IPS-NIHi11 (cell line): ENCODE results near the gene HILPDA.
A peak's percentile ranks its signal among the peaks of the same experiment; 100 is the strongest.
"Not testable (repeated sequence)": the region's sequence is repeated elsewhere in the genome, so short reads cannot be mapped to it uniquely, and the experiment has no call there.

Experiments used
- DNase-seq: peaks from one replicate; pipeline ENCODE4 v3.0.0; 2012; ENCODE audit warnings: mixed read lengths, low spot score

HILPDA gene

GRCh38 chr7:128431754-128432153, 23.9 kb upstream of the HILPDA start:
- DNase-seq, result no peak

GRCh38 chr7:128434413-128435326, 21.0 kb upstream of the HILPDA start:
- no peak for DNase-seq

GRCh38 chr7:128435327-128435686, 20.4 kb upstream of the HILPDA start:
- DNase-seq, result no peak

GRCh38 chr7:128437426-128438332, 18.0 kb upstream of the HILPDA start:
- DNase-seq, result no peak

- no peak for DNase-seq
These were observed 13.3 kb upstream of the HILPDA start for GRCh38 chr7:128442356-128442755.

- DNase-seq, result no peak
These were observed 11.7 kb upstream of the HILPDA start for GRCh38 chr7:128443831-128444600.

GRCh38 chr7:128446306-128446705, 9.4 kb upstream of the HILPDA start:
- DNase-seq, result no peak

GRCh38 chr7:128447941-128448564, 7.6 kb upstream of the HILPDA start:
- DNase-seq, result no peak

GRCh38 chr7:128448751-128449302, 6.9 kb upstream of the HILPDA start:
- DNase-seq, result no peak

GRCh38 chr7:128450409-128450808, 5.3 kb upstream of the HILPDA start:
- no peak for DNase-seq

- no peak for DNase-seq
These were observed 4.8 kb upstream of the HILPDA start for GRCh38 chr7:128450913-128451312.

- no peak for DNase-seq
These were observed 3.1 kb upstream of the HILPDA start for GRCh38 chr7:128452552-128452951.

GRCh38 chr7:128453836-128454804, 1.6 kb upstream of the HILPDA start:
- DNase-seq, result peak; percentile 87

- no peak for DNase-seq
These were observed 703 bp upstream of the HILPDA start for GRCh38 chr7:128454808-128455542.

GRCh38 chr7:128456255-128456725, 612 bp downstream of the HILPDA start:
- DNase-seq, result no peak

GRCh38 chr7:128457385-128457784, 1.7 kb downstream of the HILPDA start:
- not testable (repeated sequence) for DNase-seq

- no peak for DNase-seq
These were observed 3.3 kb downstream of the HILPDA start for GRCh38 chr7:128458956-128459355.

GRCh38 chr7:128459394-128459878, 3.8 kb downstream of the HILPDA start:
- DNase-seq, result peak; percentile 70

- no peak for DNase-seq
These were observed 6.8 kb downstream of the HILPDA start for GRCh38 chr7:128462460-128462859.
